GM23338 (cell line): Measurements from ENCODE around the gene MPL. TPM values are rescaled to one million over a fixed set of nuclear protein-coding genes. Genes with fewer than 3 reads are reported as not detected.

Experiments
- ATAC-seq: fragments of 200-7000 bp; cut with Tn5 transposase; 3 replicates; pipeline ENCODE4 v1.9.1; 2020
- DNase-seq: peaks from one replicate; pipeline ENCODE4 v3.0.0-alpha.2; 2015; ENCODE audit warnings: low spot score
- H2AFZ ChIP-seq: fragments of 200-600 bp; sonication (generic); 2 replicates; pipeline ENCODE4 v1.8.0; 2016; ENCODE audit warnings: antibody characterized with exemption, mild to moderate bottlenecking, moderate library complexity
- H3F3A ChIP-seq: fragments of 200-600 bp; sonication (generic); replicated peaks from 2 replicates; pipeline ENCODE4 v1.8.0; 2017; ENCODE audit warnings: antibody characterized with exemption, mixed run types, low read depth
- H3K27ac ChIP-seq: fragments of 200-600 bp; sonication (generic); 2 replicates; pipeline ENCODE4 v1.6.1; 2016; ENCODE audit warnings: low read depth
- H3K27me3 ChIP-seq: fragments of 200-600 bp; sonication (generic); 2 replicates; pipeline ENCODE4 v1.8.0; 2016; ENCODE audit warnings: mild to moderate bottlenecking, mixed run types, moderate library complexity; ENCODE audit not compliant: insufficient read depth
- H3K36me3 ChIP-seq: fragments of 200-600 bp; sonication (generic); 2 replicates; pipeline ENCODE4 v1.8.0; 2016; ENCODE audit warnings: mild to moderate bottlenecking; ENCODE audit not compliant: insufficient read depth
- H3K4me1 ChIP-seq: fragments of 200-600 bp; sonication (generic); 2 replicates; pipeline ENCODE4 v1.8.0; 2016; ENCODE audit warnings: mild to moderate bottlenecking, moderate library complexity; ENCODE audit not compliant: insufficient read depth
- H3K4me2 ChIP-seq: fragments of 200-600 bp; sonication (generic); 2 replicates; pipeline ENCODE4 v1.7.1; 2017; ENCODE audit warnings: mixed run types
- H3K4me3 ChIP-seq: fragments of 200-600 bp; sonication (generic); 2 replicates; pipeline ENCODE4 v1.6.1; 2016; ENCODE audit warnings: mixed run types
- H3K79me2 ChIP-seq: fragments of 200-600 bp; sonication (generic); replicated peaks from 2 replicates; pipeline ENCODE4 v1.8.0; 2017; ENCODE audit warnings: mild to moderate bottlenecking; ENCODE audit not compliant: insufficient read depth
- H3K9me2 ChIP-seq: fragments of 200-600 bp; sonication (generic); 2 replicates; pipeline ENCODE4 v1.8.0; 2017; ENCODE audit not compliant: insufficient read depth
- H4K20me1 ChIP-seq: fragments of 200-600 bp; sonication (generic); replicated peaks from 2 replicates; pipeline ENCODE4 v1.8.0; 2017; ENCODE audit warnings: mild to moderate bottlenecking; ENCODE audit not compliant: insufficient read depth
- H3K27ac Mint-ChIP-seq: 2 replicates; pipeline ENCODE4 v1.8.0; 2020; ENCODE audit warnings: inconsistent platforms, mild to moderate bottlenecking, moderate library complexity, mixed read lengths
- H3K27me3 Mint-ChIP-seq: 3 replicates; pipeline ENCODE4 v1.8.0; 2022; ENCODE audit warnings: low read depth, mild to moderate bottlenecking, moderate library complexity, mixed read lengths, inconsistent platforms; ENCODE audit not compliant: insufficient read depth, poor library complexity
- H3K36me3 Mint-ChIP-seq: 3 replicates; pipeline ENCODE4 v1.8.0; 2021; ENCODE audit warnings: low read depth, mild to moderate bottlenecking, inconsistent platforms, moderate library complexity, mixed read lengths
- H3K4me1 Mint-ChIP-seq: 3 replicates; pipeline ENCODE4 v1.8.0; 2020; ENCODE audit warnings: mild to moderate bottlenecking, inconsistent platforms, mixed read lengths
- H3K4me3 Mint-ChIP-seq: 3 replicates; pipeline ENCODE4 v1.8.0; 2021; ENCODE audit warnings: moderate library complexity, mild to moderate bottlenecking, inconsistent platforms, mixed read lengths
- H3K9me3 Mint-ChIP-seq: 3 replicates; pipeline ENCODE4 v1.8.0; 2020; ENCODE audit warnings: moderate library complexity, mild to moderate bottlenecking, inconsistent platforms, mixed read lengths
- CREB1 ChIP-seq: fragments of 250-450 bp; sonication (Bioruptor Pico); IDR thresholded peaks from 2 replicates; pipeline ENCODE4 v1.5.0; 2020; ENCODE audit warnings: low read depth, mild to moderate bottlenecking, moderate library complexity
- CTCF ChIP-seq, 2 experiments: fragments of 200-600 bp in 1 of 2; sonication (generic) in 1 of 2; conservative IDR thresholded peaks; 2 replicates each; pipeline versions ENCODE4 v1.5.1 to v1.6.1; 2016 to 2017; ENCODE audit warnings: antibody characterized with exemption in 2 of 2, low read depth in 2 of 2, mild to moderate bottlenecking in 2 of 2, moderate library complexity in 1 of 2
- ETS1 ChIP-seq: IDR thresholded peaks from 2 replicates; pipeline ENCODE4 v1.6.1; 2016; ENCODE audit warnings: antibody characterized with exemption
- EZH2 ChIP-seq: fragments of 200-600 bp; sonication (generic); IDR thresholded peaks from one replicate; pipeline ENCODE4 v1.8.0; 2017; ENCODE audit warnings: antibody characterized with exemption, mild to moderate bottlenecking, low read depth; ENCODE audit not compliant: unreplicated experiment
- EZH2phosphoT487 ChIP-seq: fragments of 200-600 bp; sonication (generic); IDR thresholded peaks from one replicate; pipeline ENCODE4 v1.8.1; 2018; ENCODE audit warnings: antibody characterized with exemption; ENCODE audit not compliant: unreplicated experiment
- JUNB ChIP-seq: IDR thresholded peaks from one replicate; pipeline ENCODE4 v1.6.1; 2016; ENCODE audit warnings: antibody characterized with exemption; ENCODE audit not compliant: unreplicated experiment
- NANOG ChIP-seq: IDR thresholded peaks from 2 replicates; pipeline ENCODE4 v1.6.1; 2016; ENCODE audit warnings: antibody characterized with exemption, borderline replicate concordance
- POLR2AphosphoS5 ChIP-seq: IDR thresholded peaks from 2 replicates; pipeline ENCODE4 v1.6.1; 2016; ENCODE audit warnings: antibody characterized with exemption, low read depth
- STAT1 ChIP-seq: IDR thresholded peaks from one replicate; pipeline ENCODE4 v1.6.1; 2016; ENCODE audit warnings: antibody characterized with exemption; ENCODE audit not compliant: unreplicated experiment
- ZNF114 ChIP-seq: fragments of 250-450 bp; sonication (Bioruptor Pico); IDR thresholded peaks from 2 replicates; pipeline ENCODE4 v1.5.0; 2020; ENCODE audit warnings: mild to moderate bottlenecking, moderate library complexity
- ZNF462 ChIP-seq: fragments of 250-450 bp; sonication (Bioruptor Pico); IDR thresholded peaks from 2 replicates; pipeline ENCODE4 v1.5.0; 2020; ENCODE audit warnings: mild to moderate bottlenecking, moderate library complexity
- polyA plus RNA-seq: library from polyadenylated mRNA; unstranded; fragments of >200 nt; fragmentation: Nextera tagmentation; extraction: Ambion mirVana; gene quantifications from 2 replicates; pipeline ENCODE4 v1.2.1, GENCODE V29; 2016
- total RNA-seq: library from RNA; depleted of rRNA; stranded (reverse); fragments of >200 nt; shearing (Covaris generic); gene quantifications from 2 replicates; pipeline ENCODE4 v1.2.3, GENCODE V29; 2014

Gene MPL
- total and polyA plus RNA-seq, 2 experiments from 2014 or later, result not detected

GRCh38 chr1:43350976-43351375, 13.4 kb downstream of the MPL start:
- H3K9me3 Mint-ChIP-seq, result no peaks in the 10 kb centered on the region

More at GRCh38 chr1:43350976-43351375, 13.4 kb downstream of the MPL start:
- H3F3A ChIP-seq, result peaks cover 13% of the 10 kb centered on the region; the same call in 1 of the 2 replicates
- no peak for ATAC-seq
- H3K36me3 Mint-ChIP-seq, result no peaks in the 10 kb centered on the region
- TF ChIP-seq NANOG (no peak), CREB1 (CRISPR knock-in tag) (no peak), JUNB (no peak), ETS1 (no peak), ZNF114 (no peak), POLR2AphosphoS5 (no peak), STAT1 (no peak), ZNF462 (CRISPR knock-in tag) (no peak), CTCF (conservative IDR thresholded peaks at IDR 0.05; ENCODE audit: low read depth in 2 of 2) (no peak), EZH2 (no peak), EZH2phosphoT487 (no peak)
- no peaks in the 10 kb centered on the region for H3K36me3 ChIP-seq
- H3K9me2 ChIP-seq, result no peaks in the 10 kb centered on the region
- H3K4me3 Mint-ChIP-seq, result no peak overlapping the region; the same call in 2 of the 3 replicates
- no peak overlapping the region for H3K27ac ChIP-seq
- H3K27ac Mint-ChIP-seq, result no peak overlapping the region
- H3K4me3 ChIP-seq, result no peak overlapping the region
- no peak for DNase-seq
- no peak overlapping the region for H2AFZ ChIP-seq
- no peak overlapping the region for H3K4me2 ChIP-seq
- peaks cover 18% of the 10 kb centered on the region for H3K27me3 ChIP-seq
- H4K20me1 ChIP-seq, result no peaks in the 10 kb centered on the region
- peaks cover 28% of the 10 kb centered on the region for H3K4me1 Mint-ChIP-seq
- H3K27me3 Mint-ChIP-seq, result peaks cover 4% of the 10 kb centered on the region
- no peaks in the 10 kb centered on the region for H3K79me2 ChIP-seq
- peaks cover 20% of the 10 kb centered on the region for H3K4me1 ChIP-seq
